T-helper 2 cell treated with Interferon-gamma antibody and Interleukin-4, amounts not matched to agents 5 μg/mL and 100 μg/mL, for 36 hours (primary cell): Measurements from ENCODE around the gene AFG1L.
"Not testable (repeated sequence)": the region's sequence is repeated elsewhere in the genome, so short reads cannot be mapped to it uniquely, and the experiment has no call there.

Experiments used
- DNase-seq: peaks from one replicate; pipeline ENCODE4 v3.0.0; 2021; ENCODE audit warnings: low spot score
- H3K27ac Mint-ChIP-seq: one replicate; pipeline ENCODE4 v1.8.0; 2021; ENCODE audit warnings: mild to moderate bottlenecking, mixed read lengths
- H3K27me3 Mint-ChIP-seq: one replicate; pipeline ENCODE4 v1.8.0; 2021; ENCODE audit warnings: low read depth, mixed read lengths
- H3K36me3 Mint-ChIP-seq: one replicate; pipeline ENCODE4 v1.8.0; 2021; ENCODE audit warnings: low read depth, mixed read lengths
- H3K4me1 Mint-ChIP-seq: one replicate; pipeline ENCODE4 v1.8.0; 2021; ENCODE audit warnings: low read depth, mixed read lengths
- H3K4me3 Mint-ChIP-seq: one replicate; pipeline ENCODE4 v1.8.0; 2022; ENCODE audit warnings: mild to moderate bottlenecking, moderate library complexity, mixed read lengths
- H3K9me3 Mint-ChIP-seq: one replicate; pipeline ENCODE4 v1.8.0; 2021; ENCODE audit warnings: mixed read lengths

The AFG1L gene

GRCh38 chr6:108269955-108270354 lies 24.9 kb upstream of the AFG1L start:
- DNase-seq, H3K36me3 Mint-ChIP-seq, H3K27ac Mint-ChIP-seq, H3K9me3 Mint-ChIP-seq, H3K27me3 Mint-ChIP-seq, H3K4me1 Mint-ChIP-seq, H3K4me3 Mint-ChIP-seq: not testable (repeated sequence)

GRCh38 chr6:108274546-108274945 lies 20.3 kb upstream of the AFG1L start:
- H3K27me3 Mint-ChIP-seq = peaks cover 19% of the 10 kb centered on the region
- H3K4me1 Mint-ChIP-seq = no peaks in the 10 kb centered on the region
- DNase-seq = no peak
- H3K9me3 Mint-ChIP-seq = no peaks in the 10 kb centered on the region
- no peaks in the 10 kb centered on the region for H3K36me3 Mint-ChIP-seq
- H3K27ac Mint-ChIP-seq = no peak overlapping the region
- no peak overlapping the region for H3K4me3 Mint-ChIP-seq

GRCh38 chr6:108275976-108276375 lies 18.9 kb upstream of the AFG1L start:
- Mint-ChIP-seq H3K4me1 (no peaks in the 10 kb centered on the region), H3K4me3 (no peak overlapping the region), H3K27me3 (peaks cover 25% of the 10 kb centered on the region), H3K36me3 (no peaks in the 10 kb centered on the region), H3K27ac (no peak overlapping the region), H3K9me3 (no peaks in the 10 kb centered on the region)
- DNase-seq = no peak

- no peaks in the 10 kb centered on the region for H3K36me3 Mint-ChIP-seq
- peaks cover 27% of the 10 kb centered on the region for H3K27me3 Mint-ChIP-seq
- H3K4me3 Mint-ChIP-seq = no peak overlapping the region
- no peak overlapping the region for H3K27ac Mint-ChIP-seq
- H3K9me3 Mint-ChIP-seq = no peaks in the 10 kb centered on the region
- H3K4me1 Mint-ChIP-seq = no peaks in the 10 kb centered on the region
- DNase-seq = no peak
Measured at GRCh38 chr6:108277295-108277694, 17.6 kb upstream of the AFG1L start.

GRCh38 chr6:108277831-108278230 lies 17.0 kb upstream of the AFG1L start:
- H3K27ac Mint-ChIP-seq = no peak overlapping the region
- H3K27me3 Mint-ChIP-seq = peaks cover 26% of the 10 kb centered on the region
- H3K4me1 Mint-ChIP-seq = no peaks in the 10 kb centered on the region
- no peak overlapping the region for H3K4me3 Mint-ChIP-seq
- H3K9me3 Mint-ChIP-seq = no peaks in the 10 kb centered on the region
- DNase-seq = no peak
- H3K36me3 Mint-ChIP-seq = no peaks in the 10 kb centered on the region

- no peak for DNase-seq
- peaks cover 25% of the 10 kb centered on the region for H3K4me1 Mint-ChIP-seq
- H3K4me3 Mint-ChIP-seq = no peak overlapping the region
- H3K27ac Mint-ChIP-seq = no peak overlapping the region
- peaks cover 11% of the 10 kb centered on the region for H3K27me3 Mint-ChIP-seq
- no peaks in the 10 kb centered on the region for H3K36me3 Mint-ChIP-seq
- H3K9me3 Mint-ChIP-seq = no peaks in the 10 kb centered on the region
Measured at GRCh38 chr6:108285381-108285780, 9.5 kb upstream of the AFG1L start.

- Mint-ChIP-seq H3K9me3 (no peaks in the 10 kb centered on the region), H3K4me3 (no peak overlapping the region), H3K27ac (no peak overlapping the region), H3K36me3 (no peaks in the 10 kb centered on the region), H3K27me3 (peaks cover 9% of the 10 kb centered on the region), H3K4me1 (peaks cover 25% of the 10 kb centered on the region)
- DNase-seq = no peak
Measured at GRCh38 chr6:108286366-108286765, 8.5 kb upstream of the AFG1L start.

- DNase-seq = no peak
- no peak overlapping the region for H3K4me3 Mint-ChIP-seq
- peaks cover 10% of the 10 kb centered on the region for H3K27me3 Mint-ChIP-seq
- H3K4me1 Mint-ChIP-seq = peaks cover 25% of the 10 kb centered on the region
- H3K27ac Mint-ChIP-seq = no peak overlapping the region
- H3K9me3 Mint-ChIP-seq = no peaks in the 10 kb centered on the region
- no peaks in the 10 kb centered on the region for H3K36me3 Mint-ChIP-seq
Measured at GRCh38 chr6:108287373-108287772, 7.5 kb upstream of the AFG1L start.

GRCh38 chr6:108288742-108289141 lies 6.1 kb upstream of the AFG1L start:
- no peak overlapping the region for H3K4me3 Mint-ChIP-seq
- peaks cover 6% of the 10 kb centered on the region for H3K27me3 Mint-ChIP-seq
- DNase-seq = no peak
- H3K9me3 Mint-ChIP-seq = no peaks in the 10 kb centered on the region
- no peaks in the 10 kb centered on the region for H3K36me3 Mint-ChIP-seq
- peaks cover 25% of the 10 kb centered on the region for H3K4me1 Mint-ChIP-seq
- no peak overlapping the region for H3K27ac Mint-ChIP-seq

- H3K9me3 Mint-ChIP-seq = no peaks in the 10 kb centered on the region
- peaks cover 5% of the 10 kb centered on the region for H3K27me3 Mint-ChIP-seq
- H3K4me1 Mint-ChIP-seq = peaks cover 37% of the 10 kb centered on the region
- H3K36me3 Mint-ChIP-seq = peaks cover 5% of the 10 kb centered on the region
- DNase-seq = no peak
- H3K4me3 Mint-ChIP-seq = no peak overlapping the region
- H3K27ac Mint-ChIP-seq = no peak overlapping the region
Measured at GRCh38 chr6:108291091-108291490, 3.8 kb upstream of the AFG1L start.

GRCh38 chr6:108292561-108292960 lies 2.3 kb upstream of the AFG1L start:
- H3K27ac Mint-ChIP-seq = peak overlapping the region; percentile 35
- not testable (repeated sequence) for H3K9me3 Mint-ChIP-seq, H3K36me3 Mint-ChIP-seq, H3K4me3 Mint-ChIP-seq, H3K27me3 Mint-ChIP-seq, DNase-seq
- peaks cover 30% of the 10 kb centered on the region for H3K4me1 Mint-ChIP-seq

- peaks cover 5% of the 10 kb centered on the region for H3K27me3 Mint-ChIP-seq
- H3K27ac Mint-ChIP-seq = peak overlapping the region; percentile 100
- H3K4me1 Mint-ChIP-seq = peaks cover 23% of the 10 kb centered on the region
- no peak for DNase-seq
- no peaks in the 10 kb centered on the region for H3K9me3 Mint-ChIP-seq
- peak overlapping the region; percentile 99 for H3K4me3 Mint-ChIP-seq
- peaks cover 6% of the 10 kb centered on the region for H3K36me3 Mint-ChIP-seq
Measured at GRCh38 chr6:108293527-108294296, 1.1 kb upstream of the AFG1L start.

GRCh38 chr6:108294297-108294726 lies 542 bp upstream of the AFG1L start:
- Mint-ChIP-seq H3K4me1 (peaks cover 20% of the 10 kb centered on the region), H3K9me3 (no peaks in the 10 kb centered on the region), H3K36me3 (peaks cover 6% of the 10 kb centered on the region), H3K27me3 (peaks cover 5% of the 10 kb centered on the region), H3K27ac (peak overlapping the region; percentile 100), H3K4me3 (peak overlapping the region; percentile 99)
- DNase-seq = no peak

- peaks cover 5% of the 10 kb centered on the region for H3K27me3 Mint-ChIP-seq
- H3K4me3 Mint-ChIP-seq = peak overlapping the region; percentile 99
- H3K27ac Mint-ChIP-seq = peak overlapping the region; percentile 100
Measured at GRCh38 chr6:108295676-108296075, 822 bp downstream of the AFG1L start.

GRCh38 chr6:108302386-108302785 lies 7.5 kb downstream of the AFG1L start:
- Mint-ChIP-seq H3K36me3 (peaks cover 1% of the 10 kb centered on the region), H3K9me3 (no peaks in the 10 kb centered on the region), H3K4me3 (no peak overlapping the region), H3K27ac (no peak overlapping the region), H3K27me3 (no peaks in the 10 kb centered on the region), H3K4me1 (peaks cover 8% of the 10 kb centered on the region)
- DNase-seq = no peak

More at GRCh38 chr6:108295676-108296075, 822 bp downstream of the AFG1L start:
- DNase-seq = no peak
- H3K36me3 Mint-ChIP-seq = peaks cover 6% of the 10 kb centered on the region
- H3K9me3 Mint-ChIP-seq = no peaks in the 10 kb centered on the region
- peaks cover 20% of the 10 kb centered on the region for H3K4me1 Mint-ChIP-seq
